Psoas muscle (tissue), 8 donors: ENCODE data around the gene TM7SF2. TPM values are rescaled to one million over a fixed set of nuclear protein-coding genes. Genes with fewer than 3 reads are reported as not detected.

Experiments
- ATAC-seq, 4 donors: fragments of 200-7000 bp; cut with Tn5 transposase; one replicate each; pipeline ENCODE4 v1.9.1; 2020; ENCODE audit warnings: moderate library complexity in 3 of 4, mild to moderate bottlenecking in 2 of 4
- DNase-seq, 2 donors: peaks; one replicate each; pipeline ENCODE4 v3.0.0-alpha.2; 2020
- H3K27ac ChIP-seq: fragments of 200-600 bp; one replicate; pipeline ENCODE4 v1.8.0; 2022
- H3K27me3 ChIP-seq, 3 donors: fragments of 200-600 bp in 1 of 3; one replicate each; pipeline versions ENCODE4 v1.6.1 to v1.8.0; 2013 to 2022; ENCODE audit warnings: low read length in 2 of 3, mild to moderate bottlenecking in 2 of 3, moderate library complexity in 1 of 3; ENCODE audit not compliant: insufficient read depth in 3 of 3
- H3K36me3 ChIP-seq, 2 donors: fragments of 200-600 bp in 1 of 2; one replicate each; pipeline versions ENCODE4 v1.6.1 to v1.8.0; 2013 to 2022; ENCODE audit warnings: low read depth in 1 of 2, mild to moderate bottlenecking in 1 of 2, moderate library complexity in 1 of 2; ENCODE audit not compliant: insufficient read depth in 1 of 2
- H3K4me1 ChIP-seq: fragments of 200-600 bp; one replicate; pipeline ENCODE4 v1.8.0; 2022
- H3K4me3 ChIP-seq: fragments of 200-600 bp; one replicate; pipeline ENCODE4 v1.8.0; 2022; ENCODE audit warnings: mild to moderate bottlenecking
- H3K9me3 ChIP-seq: fragments of 200-600 bp; one replicate; pipeline ENCODE4 v1.8.0; 2022
- WGBS, 3 donors: extraction: QIAGEN DNeasy Blood & Tissue Kit; methylation state at CpG; one replicate each; pipeline versions ENCODE4 v1.1.6 to v1.1.7; 2013; 5-methylcytosine and 5-hydroxymethylcytosine counted together
- intact Hi-C, 2 donors: fragments of 100-400 bp; cut with DNase I; formaldehyde crosslinking; loops; one replicate each; pipeline versions ENCODE4 v1.11.0 to v1.14.2; 2022
- polyA plus RNA-seq, 3 donors: library from polyadenylated mRNA; stranded (reverse); fragments of 200-250 nt; gene quantifications; one replicate each; pipeline ENCODE4 v1.2.3, GENCODE V29; 2013
- total RNA-seq, 4 donors: library from RNA; stranded (reverse); fragmentation: NEBNext Ultra II Directional in 2 of 4; extraction: Animal tissue kit (Norgen Biotek cat#: 25700) in 2 of 4; gene quantifications; one replicate each; pipeline versions ENCODE4 v1.2.1 to v1.2.4, GENCODE V29; 2021 to 2023
- TF ChIP-seq, protein P1 (sequence below): fragments of 200-600 bp; IDR thresholded peaks from one replicate; pipeline ENCODE4 v1.8.0; 2022; ENCODE audit warnings: antibody characterized with exemption
- donor health status: healthy with polysubstance abuse.
- donor health status: DM: no; HTN: no; CAD: no; lungs with moderate emphysema.
- donor health status: Bipolar disorder and iron deficiency.
- donor health status: healthy.
- donor health status: DM: yes; HTN: yes; CAD: no.
- donor health status: DM: no; HTN: no; CAD: no.
- donor health status: DM: no; HTN: no; CAD: no.
- donor health status: DM: yes; HTN: yes; CAD: no.

TM7SF2 gene
- total and polyA plus RNA-seq, 7 donors = 3.2 to 13.5 (median 6.5) TPM

DNA sequence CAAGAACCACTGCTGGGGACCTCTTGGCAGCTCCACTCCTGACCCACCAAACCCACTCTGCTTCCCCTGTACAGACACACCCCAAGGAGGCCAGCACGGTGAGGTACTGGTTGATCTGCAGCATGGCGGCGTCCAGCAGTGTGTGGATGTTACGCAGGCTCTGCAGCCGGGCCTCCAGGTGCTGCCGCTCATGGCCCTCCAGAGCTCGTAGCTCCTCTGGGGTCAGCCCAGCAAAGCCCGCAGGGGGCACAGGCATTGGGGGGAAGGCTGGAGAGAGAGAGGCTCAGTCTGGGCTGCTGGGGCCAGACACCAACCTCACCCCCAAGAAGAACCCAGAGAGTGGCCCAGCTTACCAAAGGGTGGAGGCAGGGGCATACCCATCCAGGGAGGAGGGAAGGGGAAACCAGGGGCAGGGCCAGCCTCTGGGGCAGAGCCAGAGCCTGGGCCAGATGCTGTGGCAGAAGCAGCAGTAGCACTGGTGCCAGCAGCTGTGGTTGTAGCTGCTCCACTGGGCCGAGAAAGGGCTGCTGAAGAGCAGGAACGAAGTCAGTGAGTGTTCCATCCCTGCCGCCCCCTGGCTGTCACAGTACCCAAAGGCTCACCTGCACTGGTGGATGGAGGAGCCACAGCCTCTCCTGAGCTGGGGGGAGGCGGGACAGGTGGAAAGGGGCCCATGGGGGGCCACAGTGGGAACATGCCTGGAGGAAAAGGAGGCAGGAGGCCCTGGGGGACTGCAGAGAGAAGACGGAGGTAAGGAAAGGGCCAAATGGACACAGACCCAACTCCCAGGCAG lies 18.2 kb downstream of the TM7SF2 start:
- ATAC-seq (no peak), DNase-seq (no peak)
- TF ChIP-seq, protein P1, sequence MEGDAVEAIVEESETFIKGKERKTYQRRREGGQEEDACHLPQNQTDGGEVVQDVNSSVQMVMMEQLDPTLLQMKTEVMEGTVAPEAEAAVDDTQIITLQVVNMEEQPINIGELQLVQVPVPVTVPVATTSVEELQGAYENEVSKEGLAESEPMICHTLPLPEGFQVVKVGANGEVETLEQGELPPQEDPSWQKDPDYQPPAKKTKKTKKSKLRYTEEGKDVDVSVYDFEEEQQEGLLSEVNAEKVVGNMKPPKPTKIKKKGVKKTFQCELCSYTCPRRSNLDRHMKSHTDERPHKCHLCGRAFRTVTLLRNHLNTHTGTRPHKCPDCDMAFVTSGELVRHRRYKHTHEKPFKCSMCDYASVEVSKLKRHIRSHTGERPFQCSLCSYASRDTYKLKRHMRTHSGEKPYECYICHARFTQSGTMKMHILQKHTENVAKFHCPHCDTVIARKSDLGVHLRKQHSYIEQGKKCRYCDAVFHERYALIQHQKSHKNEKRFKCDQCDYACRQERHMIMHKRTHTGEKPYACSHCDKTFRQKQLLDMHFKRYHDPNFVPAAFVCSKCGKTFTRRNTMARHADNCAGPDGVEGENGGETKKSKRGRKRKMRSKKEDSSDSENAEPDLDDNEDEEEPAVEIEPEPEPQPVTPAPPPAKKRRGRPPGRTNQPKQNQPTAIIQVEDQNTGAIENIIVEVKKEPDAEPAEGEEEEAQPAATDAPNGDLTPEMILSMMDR = no peak
- Histone ChIP-seq H3K27ac (no peak overlapping the region), H3K36me3 (peaks cover 3 to 84% of the 10 kb centered on the region in 2 donors), H3K4me1 (peaks cover 20% of the 10 kb centered on the region), H3K4me3 (no peak overlapping the region), H3K27me3 (no peaks in the 10 kb centered on the region), H3K9me3 (no peaks in the 10 kb centered on the region)
- 71 to 80% (median 78%) methylated on average over 13 of the region's 13 CpGs for WGBS, 3 donors
- intact Hi-C loops = no loop called here

DNA sequence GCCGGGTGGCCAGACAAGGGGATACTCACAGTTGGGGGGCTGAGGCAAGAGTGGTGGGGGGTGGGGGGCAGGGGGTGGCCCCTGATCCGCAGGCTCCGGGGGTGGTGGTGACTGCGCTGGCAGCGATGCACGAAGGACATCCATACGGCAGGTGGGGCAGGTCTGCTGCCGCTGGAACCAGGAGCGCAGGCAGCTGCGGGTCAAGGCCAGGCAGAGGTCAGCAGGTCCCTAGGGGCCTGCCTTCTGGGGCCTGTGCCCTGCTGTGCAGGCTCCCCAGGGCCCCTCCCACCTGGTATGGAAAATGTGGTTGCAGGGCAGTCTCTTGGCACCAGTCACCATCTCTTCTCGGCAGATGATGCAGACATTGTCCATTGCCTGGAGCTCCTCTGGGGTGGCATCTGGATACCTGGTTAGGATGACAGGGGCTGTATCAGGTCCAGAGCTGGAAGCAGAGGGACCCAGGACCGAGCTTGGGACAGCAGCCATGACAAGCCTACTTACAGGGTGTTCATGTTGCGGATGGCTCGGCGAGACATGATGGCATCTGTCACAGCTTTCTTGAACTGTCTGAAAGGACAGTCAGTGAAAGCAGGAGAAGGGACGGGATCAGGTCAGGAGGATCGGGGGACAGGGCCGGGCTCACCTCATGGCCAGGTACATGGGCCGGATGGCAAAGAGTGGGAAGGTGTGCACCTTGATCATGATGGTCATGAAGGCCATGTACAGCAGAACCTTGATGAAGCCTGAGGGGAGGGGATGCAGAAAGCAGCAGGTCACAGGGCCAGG lies 19.2 kb downstream of the TM7SF2 start:
- no peak for ATAC-seq
- intact Hi-C loops = no loop called here
- Histone ChIP-seq H3K36me3 (peaks cover 3 to 74% of the 10 kb centered on the region in 2 donors), H3K27me3 (no peaks in the 10 kb centered on the region), H3K4me3 (no peak overlapping the region), H3K4me1 (peaks cover 26% of the 10 kb centered on the region), H3K27ac (no peak overlapping the region), H3K9me3 (no peaks in the 10 kb centered on the region)
- DNase-seq = no peak
- TF ChIP-seq, protein P1 = no peak
- WGBS, 3 donors = 68 to 79% (median 68%) methylated on average over 19 of the region's 19 CpGs

DNA sequence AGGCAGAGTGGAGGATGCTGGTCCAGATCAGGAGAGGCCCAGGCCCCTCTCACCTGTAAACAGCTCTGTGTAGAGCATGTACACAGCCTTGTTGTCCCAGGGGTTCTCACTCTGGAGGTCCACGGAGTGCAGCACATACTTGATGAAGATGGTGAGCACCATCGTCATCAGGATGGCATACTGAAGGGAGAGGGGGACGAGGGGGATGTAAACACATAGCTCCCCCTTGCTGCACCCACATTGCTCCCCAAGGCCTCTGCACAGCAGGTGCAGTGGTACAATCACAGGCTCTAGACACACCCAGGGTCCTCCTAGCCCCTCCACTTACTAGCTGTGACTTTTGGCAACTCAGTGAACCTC lies 19.7 kb downstream of the TM7SF2 start:
- no peak overlapping the region for H3K27ac ChIP-seq
- DNase-seq (no peak), ATAC-seq (no peak)
- H3K4me3 ChIP-seq = no peak overlapping the region
- TF ChIP-seq, protein P1 = no peak
- no peaks in the 10 kb centered on the region for H3K9me3 ChIP-seq
- 71 to 86% (median 79%) methylated on average over 3 of the region's 3 CpGs for WGBS, 3 donors
- H3K4me1 ChIP-seq = peaks cover 30% of the 10 kb centered on the region
- H3K36me3 ChIP-seq = peaks cover 3 to 68% of the 10 kb centered on the region in 2 donors
- no peaks in the 10 kb centered on the region for H3K27me3 ChIP-seq
- intact Hi-C loops = no loop called here

DNA sequence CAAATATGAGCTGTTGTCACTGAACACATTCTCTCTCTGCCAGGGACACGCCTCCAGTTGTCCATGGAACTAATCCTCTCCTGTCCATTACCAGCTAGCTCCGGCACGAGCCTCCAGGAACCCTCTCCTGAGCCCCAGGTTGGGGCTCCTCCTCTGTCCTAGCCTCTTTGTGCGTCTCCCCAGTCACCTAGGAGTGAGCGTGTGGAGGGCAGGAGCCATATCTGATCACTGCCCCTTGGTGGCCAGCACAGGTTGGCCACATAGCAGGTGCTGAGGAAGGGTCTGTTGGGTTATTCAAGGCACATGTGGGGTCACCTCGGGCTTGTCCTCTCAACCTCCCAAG lies 20.2 kb downstream of the TM7SF2 start:
- Histone ChIP-seq H3K36me3 (peaks cover 3 to 64% of the 10 kb centered on the region in 2 donors), H3K27me3 (no peaks in the 10 kb centered on the region), H3K4me1 (peaks cover 30% of the 10 kb centered on the region), H3K27ac (no peak overlapping the region), H3K9me3 (no peaks in the 10 kb centered on the region), H3K4me3 (no peak overlapping the region)
- 57 to 77% (median 63%) methylated on average over 6 of the region's 6 CpGs for WGBS, 3 donors
- intact Hi-C loops = no loop called here
- TF ChIP-seq, protein P1 = no peak
- ATAC-seq = no peak
- peak in 1 of 2 donors; percentile 44 for DNase-seq
